ENCODE results near the gene SSBP3.

GRCh38 chr1:54436826-54437225 is 30.6 kb upstream of the SSBP3 start:
- TF ChIP-seq POLR2AphosphoS5 (IDR thresholded peaks at IDR 0.05; ENCODE audit: borderline replicate concordance, low read depth, low read length): no peak
- no peak for TF ChIP-seq EZH2 (IDR thresholded peaks at IDR 0.05)
- TF ChIP-seq FOXP2 (optimal IDR thresholded peaks at IDR 0.05; ENCODE audit: control extremely low read depth, extremely low read length, insufficient read depth): no peak
